GM12801 (cell line): ENCODE measurements around the gene FILIP1.

ENCODE experiments used
- TF ChIP-seq, protein P1 (sequence below): IDR thresholded peaks from one replicate; pipeline ENCODE4 v1.5.1; 2011; ENCODE audit warnings: control low read depth; ENCODE audit not compliant: insufficient read length; ENCODE audit errors: extremely low read depth

The FILIP1 gene

DNA sequence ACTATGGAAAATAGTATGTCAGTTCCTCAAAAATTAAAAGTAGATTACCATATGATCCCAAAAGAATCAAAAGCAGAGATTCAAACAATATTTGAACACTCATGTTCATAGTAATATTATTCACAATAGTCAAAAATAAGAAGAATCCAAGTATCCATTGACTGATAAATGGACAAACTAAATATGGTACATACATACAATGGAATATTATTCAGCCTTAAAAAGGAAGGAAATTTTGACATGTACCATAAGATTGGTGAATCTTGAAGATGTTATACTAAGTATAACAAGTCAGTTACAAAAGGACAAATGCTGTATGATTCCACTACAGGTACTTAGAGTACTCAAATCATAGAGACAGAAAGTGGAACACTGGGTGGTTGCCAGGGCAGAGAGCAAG, 120.7 kb downstream of the FILIP1 start:
- TF ChIP-seq, protein P1, sequence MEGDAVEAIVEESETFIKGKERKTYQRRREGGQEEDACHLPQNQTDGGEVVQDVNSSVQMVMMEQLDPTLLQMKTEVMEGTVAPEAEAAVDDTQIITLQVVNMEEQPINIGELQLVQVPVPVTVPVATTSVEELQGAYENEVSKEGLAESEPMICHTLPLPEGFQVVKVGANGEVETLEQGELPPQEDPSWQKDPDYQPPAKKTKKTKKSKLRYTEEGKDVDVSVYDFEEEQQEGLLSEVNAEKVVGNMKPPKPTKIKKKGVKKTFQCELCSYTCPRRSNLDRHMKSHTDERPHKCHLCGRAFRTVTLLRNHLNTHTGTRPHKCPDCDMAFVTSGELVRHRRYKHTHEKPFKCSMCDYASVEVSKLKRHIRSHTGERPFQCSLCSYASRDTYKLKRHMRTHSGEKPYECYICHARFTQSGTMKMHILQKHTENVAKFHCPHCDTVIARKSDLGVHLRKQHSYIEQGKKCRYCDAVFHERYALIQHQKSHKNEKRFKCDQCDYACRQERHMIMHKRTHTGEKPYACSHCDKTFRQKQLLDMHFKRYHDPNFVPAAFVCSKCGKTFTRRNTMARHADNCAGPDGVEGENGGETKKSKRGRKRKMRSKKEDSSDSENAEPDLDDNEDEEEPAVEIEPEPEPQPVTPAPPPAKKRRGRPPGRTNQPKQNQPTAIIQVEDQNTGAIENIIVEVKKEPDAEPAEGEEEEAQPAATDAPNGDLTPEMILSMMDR, result no peak

DNA sequence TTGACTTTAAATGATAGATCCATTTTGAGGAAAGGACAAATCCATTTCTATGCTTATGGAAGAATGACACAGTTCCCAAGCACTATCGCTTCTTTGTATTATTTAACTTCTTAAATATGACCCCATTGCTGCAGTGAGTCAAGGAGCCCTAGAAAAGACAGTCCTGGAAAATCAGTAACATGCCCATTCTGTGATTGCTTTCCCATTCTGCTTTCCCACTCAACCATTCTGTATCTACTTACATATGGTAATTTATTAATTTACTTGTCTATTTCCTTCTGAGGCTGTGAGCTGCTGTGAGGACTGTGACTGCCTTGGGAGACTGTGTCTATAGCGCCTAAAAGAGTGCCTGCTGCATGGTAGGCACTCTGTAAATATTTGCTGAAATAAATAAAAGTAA, 123.6 kb downstream of the FILIP1 start:
- TF ChIP-seq, protein P1, result no peak

DNA sequence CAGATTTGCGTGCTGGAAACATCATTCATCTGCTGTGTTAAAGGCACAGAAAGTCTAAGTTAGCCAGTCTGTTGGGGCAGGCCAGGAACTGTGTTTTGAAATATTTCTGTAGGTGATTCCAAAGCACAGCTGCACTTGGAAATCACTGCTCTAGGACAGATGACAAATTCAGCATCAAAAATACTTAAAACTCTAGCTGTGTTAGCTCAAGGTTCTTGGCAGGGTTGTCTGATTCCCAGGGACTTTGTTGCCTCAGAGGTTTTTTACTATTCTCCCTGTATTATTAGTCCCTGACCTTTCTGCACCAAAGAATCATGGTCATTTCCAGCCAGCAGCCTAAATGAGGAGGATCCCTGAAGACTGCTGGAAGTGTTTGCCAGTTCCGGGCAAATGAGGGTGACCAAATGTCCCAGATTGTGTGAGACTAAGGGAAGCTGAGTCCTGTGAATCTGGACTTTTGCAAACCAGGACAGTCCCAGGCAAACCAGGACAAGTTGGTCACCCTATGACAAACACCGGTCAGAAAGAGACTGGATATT, 124.7 kb downstream of the FILIP1 start:
- TF ChIP-seq, protein P1, result no peak

DNA sequence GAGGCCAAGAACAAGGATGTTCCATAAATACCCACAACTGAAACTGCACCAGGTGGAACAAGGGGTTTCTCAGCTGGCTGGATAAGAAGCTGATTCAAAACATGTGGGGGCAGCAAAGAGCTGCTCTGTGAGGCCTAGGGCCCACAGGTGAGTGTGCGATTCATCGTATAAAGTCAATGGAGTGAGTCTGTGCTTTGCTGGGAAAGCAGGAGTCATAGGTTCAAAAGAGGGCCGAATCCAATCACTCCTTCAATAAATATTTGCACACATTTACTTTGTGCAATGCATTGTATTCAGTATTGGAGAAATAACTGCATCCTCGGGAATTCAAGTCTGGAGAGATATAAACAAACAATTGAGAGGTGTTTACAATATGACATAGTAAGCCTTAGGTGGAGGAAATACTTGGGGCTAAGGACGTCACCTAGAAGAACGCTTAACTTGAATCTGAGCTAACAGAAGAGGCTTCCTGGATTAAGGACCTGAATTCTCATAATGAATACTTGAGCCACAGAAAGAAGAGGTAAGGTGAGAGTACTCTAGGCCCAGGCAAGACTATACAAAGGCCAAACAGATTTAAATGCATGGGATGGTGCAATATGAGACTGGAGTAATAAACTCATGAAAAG, 125.3 kb downstream of the FILIP1 start:
- TF ChIP-seq, protein P1, result no peak

DNA sequence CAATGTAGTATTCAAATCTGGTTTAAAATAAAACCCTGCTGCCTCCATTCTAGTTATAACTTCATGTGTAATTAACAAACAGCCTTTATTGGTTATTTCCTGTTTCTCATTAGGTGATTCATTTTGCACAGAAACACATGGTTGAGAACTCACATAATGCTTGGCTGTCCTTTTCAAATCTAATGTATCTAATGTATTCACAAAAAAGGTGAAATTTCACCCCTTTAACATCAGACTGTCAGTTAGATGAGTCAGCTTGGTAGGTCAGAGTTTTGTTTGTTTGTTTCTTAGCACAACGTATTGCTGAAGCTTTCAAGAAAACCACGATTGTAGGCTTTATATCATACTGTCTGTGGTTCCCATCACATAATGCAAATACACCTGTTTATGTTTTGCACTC, 130.3 kb downstream of the FILIP1 start:
- TF ChIP-seq, protein P1, result no peak

DNA sequence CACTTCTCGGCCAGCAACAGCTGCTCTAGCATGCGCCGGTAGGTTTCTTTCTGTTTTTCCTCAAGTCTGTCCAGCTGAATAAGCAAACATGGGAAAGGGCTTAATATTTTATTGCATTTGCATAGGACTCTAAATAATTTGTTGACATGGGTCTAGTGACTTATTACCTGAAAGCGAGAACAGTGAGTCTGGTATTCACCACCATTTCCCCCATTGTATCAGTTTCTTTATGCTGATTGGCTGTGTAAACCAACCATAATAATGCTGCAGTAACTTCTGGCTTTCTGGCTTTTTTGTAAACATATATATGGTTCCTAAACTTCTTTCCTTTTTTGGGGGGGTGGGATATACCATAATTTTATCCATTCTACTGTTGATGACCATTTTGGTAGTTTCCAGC, 140.0 kb downstream of the FILIP1 start:
- TF ChIP-seq, protein P1, result no peak

DNA sequence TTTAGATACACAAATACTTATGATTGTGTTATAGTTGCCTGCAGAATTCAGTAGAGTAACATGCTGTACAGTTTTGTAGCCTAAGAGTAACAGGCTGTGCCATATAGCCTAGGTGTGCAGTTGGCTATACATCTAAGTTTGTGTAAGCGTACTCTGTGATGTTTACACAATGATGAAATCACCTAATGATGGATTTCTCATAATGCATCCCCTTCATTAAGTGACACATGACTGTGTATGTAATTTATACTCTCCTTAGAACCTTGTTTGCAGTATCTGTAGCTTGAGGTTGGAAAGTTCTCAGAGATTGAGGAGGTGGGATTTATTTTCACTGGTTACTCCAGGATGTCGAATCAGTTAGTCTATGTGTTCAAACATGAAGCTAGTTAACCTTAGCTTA, 142.0 kb downstream of the FILIP1 start:
- TF ChIP-seq, protein P1, result no peak
